CD4-positive, alpha-beta T cell treated with Interleukin-6 at 100 ng/mL for 8 hours (primary cell): ENCODE measurements around the gene TNS2.
A peak's percentile ranks its signal among the peaks of the same experiment; 100 is the strongest.
"Not testable (repeated sequence)": the region's sequence is repeated elsewhere in the genome, so short reads cannot be mapped to it uniquely, and the experiment has no call there.

Experiments
- DNase-seq: peaks from one replicate; pipeline ENCODE4 v3.0.0-alpha.2; 2020; ENCODE audit warnings: mixed read lengths, low spot score

The TNS2 gene, protein sequence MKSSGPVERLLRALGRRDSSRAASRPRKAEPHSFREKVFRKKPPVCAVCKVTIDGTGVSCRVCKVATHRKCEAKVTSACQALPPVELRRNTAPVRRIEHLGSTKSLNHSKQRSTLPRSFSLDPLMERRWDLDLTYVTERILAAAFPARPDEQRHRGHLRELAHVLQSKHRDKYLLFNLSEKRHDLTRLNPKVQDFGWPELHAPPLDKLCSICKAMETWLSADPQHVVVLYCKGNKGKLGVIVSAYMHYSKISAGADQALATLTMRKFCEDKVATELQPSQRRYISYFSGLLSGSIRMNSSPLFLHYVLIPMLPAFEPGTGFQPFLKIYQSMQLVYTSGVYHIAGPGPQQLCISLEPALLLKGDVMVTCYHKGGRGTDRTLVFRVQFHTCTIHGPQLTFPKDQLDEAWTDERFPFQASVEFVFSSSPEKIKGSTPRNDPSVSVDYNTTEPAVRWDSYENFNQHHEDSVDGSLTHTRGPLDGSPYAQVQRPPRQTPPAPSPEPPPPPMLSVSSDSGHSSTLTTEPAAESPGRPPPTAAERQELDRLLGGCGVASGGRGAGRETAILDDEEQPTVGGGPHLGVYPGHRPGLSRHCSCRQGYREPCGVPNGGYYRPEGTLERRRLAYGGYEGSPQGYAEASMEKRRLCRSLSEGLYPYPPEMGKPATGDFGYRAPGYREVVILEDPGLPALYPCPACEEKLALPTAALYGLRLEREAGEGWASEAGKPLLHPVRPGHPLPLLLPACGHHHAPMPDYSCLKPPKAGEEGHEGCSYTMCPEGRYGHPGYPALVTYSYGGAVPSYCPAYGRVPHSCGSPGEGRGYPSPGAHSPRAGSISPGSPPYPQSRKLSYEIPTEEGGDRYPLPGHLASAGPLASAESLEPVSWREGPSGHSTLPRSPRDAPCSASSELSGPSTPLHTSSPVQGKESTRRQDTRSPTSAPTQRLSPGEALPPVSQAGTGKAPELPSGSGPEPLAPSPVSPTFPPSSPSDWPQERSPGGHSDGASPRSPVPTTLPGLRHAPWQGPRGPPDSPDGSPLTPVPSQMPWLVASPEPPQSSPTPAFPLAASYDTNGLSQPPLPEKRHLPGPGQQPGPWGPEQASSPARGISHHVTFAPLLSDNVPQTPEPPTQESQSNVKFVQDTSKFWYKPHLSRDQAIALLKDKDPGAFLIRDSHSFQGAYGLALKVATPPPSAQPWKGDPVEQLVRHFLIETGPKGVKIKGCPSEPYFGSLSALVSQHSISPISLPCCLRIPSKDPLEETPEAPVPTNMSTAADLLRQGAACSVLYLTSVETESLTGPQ (N-terminal part only)

DNA sequence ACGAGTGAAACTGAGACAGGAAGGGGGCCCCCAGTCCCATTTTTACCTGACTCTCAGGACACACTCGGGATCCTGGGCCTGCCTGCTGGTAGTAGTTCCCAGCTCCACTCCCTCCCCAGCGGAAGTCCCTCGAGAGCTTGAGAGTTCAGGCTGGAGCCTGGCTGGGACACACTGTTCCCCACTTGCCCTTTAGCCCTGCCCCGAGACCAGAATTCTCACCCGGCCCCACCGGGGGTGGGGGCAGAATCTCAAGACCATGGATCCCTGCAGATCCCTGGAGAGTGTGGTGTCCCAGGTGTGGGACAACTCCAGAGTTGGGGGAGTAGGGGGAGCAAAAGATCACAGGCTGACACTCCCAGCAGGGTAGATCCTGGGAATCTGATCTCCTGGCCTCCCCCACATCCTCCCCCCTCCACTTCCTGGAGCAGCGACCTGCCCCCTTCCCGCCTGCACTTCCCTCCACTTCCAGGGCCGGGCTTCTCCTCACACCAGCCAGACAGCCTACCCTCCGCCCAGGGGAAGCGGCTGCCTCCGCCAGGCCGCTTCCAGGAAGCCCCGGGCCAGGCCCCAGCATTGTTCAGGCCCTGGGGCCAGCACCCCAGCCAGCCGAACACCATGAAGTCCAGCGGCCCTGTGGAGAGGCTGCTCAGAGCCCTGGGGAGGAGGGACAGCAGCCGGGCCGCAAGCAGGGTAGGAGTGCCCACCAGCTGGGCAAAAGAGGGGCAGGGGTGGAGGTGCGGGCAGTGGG, at the start of gene TNS2:
Gene TNS2, plus strand, starts transcription at position 495 of the 748 bp plus-strand sequence. Its CDS starts 121 bp downstream, at position 616.
- no peak for DNase-seq

DNA sequence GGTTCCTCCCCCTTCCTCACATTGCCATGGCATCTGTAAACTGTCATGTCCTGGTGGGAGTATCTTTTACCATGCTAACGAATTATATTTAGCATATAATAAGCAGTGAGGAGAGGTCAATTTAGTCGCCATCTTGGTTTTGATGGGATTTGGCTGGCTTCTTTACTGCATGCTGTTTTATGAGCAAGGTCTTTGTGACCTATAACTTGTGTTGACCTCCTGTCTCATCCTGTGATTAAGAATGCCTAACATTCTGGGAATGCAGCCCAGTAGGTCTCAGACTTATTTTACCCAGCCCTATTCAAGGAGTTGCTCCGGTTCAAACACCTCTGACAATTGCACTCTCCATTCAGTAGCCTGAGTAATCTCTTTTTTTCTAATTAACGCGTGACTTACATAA, 45.7 kb upstream of the TNS2 start:
- no peak for DNase-seq

DNA sequence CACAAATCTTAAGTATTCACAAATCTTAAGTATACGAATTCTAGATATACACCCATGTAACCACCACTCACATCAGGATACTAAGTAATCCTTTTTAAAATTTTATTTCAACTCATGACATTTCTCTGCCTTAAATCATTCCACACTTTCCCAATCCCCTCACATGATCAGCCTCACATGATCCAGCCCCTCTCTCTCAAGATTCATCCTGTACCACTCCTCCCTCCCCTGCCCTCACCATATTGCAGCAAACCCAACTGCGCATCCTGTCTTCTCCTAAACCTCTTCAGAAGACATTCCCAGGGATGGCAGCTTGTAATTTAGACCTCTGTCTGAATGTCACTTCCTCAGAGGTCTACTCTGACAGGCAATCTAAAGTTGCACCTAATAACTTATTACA, 45.3 kb upstream of the TNS2 start:
- no peak for DNase-seq

DNA sequence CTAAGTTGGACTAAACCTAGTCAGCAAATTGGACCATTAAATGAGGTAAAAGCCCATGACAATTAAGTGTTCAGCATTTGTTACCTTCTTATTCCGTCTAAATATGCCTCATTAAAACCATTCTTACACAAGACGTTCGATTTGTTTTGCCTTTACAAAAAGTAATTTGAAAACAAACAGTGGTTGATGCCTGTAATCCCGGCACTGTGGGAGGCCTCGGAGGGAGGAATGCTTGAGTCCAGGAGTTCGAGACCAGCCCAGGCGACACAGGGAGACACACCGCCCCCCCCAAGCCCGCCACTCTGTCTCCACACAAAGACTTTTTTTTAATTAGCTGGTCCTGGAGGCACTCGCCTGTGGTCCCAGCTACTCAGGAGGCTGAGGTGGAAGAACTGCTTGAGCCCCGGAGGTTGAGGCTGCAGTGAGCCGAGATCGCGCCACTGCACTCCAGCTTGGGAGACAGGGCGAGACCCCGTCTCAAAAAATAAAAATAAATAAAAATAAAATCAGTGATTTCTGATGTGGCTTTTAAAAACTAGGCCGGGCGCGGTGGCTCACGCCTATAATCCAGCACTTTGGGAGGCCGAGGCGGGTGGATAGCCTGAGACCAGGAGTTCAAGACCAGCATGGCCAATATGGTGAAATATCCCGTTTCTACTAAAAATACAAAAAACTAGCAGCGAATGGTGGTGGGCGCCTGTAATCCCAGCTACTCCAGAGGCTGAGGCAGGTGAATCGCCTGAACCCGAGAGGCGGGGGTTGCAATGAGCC, 44.5 kb upstream of the TNS2 start:
- no peak for DNase-seq

DNA sequence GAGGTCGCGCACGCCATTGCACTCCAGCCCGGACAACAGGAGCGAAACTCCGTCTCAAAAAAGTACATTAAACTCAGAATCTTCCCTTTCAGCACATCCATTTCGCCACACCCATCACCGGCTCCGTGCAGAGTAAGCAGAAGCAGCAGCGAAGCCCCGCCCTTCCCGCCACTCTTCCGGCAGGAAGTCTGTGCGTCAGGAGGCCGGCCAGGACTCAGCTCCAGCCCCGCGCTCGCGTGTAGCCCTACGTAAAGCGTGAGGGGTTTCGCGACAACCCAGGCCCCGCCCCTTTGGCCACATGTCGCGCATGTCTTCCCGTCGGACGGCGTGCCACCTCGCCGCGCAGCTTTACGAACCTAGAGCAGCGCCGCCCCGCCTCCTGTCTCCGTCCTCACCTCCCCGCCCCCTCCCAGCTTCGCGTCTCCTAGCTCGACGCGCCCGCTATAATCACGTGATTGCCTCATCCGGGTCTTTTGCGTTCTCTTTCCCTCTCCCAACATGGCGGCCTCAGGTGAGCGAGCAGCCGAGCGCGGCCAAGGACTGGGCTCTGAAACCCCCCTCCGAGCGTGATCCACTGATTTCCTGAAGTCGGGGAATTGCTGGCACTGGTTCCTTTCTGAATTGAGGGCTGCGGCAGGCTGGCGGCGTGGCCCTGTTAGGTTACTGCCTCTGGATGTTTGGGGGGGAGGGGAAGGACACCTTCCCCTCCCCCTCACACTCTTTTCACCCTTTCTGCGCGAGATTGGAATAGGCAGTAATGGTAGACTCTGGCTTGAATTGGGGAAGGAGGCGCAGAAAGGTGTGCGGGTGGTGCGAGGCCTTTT, 43.7 kb upstream of the TNS2 start, which contains the start of gene EIF4B:
Gene EIF4B, plus strand, starts transcription at position 471 of the 824 bp plus-strand sequence. Its CDS starts 28 bp downstream, at position 499.
- peak; percentile 100 for DNase-seq

DNA sequence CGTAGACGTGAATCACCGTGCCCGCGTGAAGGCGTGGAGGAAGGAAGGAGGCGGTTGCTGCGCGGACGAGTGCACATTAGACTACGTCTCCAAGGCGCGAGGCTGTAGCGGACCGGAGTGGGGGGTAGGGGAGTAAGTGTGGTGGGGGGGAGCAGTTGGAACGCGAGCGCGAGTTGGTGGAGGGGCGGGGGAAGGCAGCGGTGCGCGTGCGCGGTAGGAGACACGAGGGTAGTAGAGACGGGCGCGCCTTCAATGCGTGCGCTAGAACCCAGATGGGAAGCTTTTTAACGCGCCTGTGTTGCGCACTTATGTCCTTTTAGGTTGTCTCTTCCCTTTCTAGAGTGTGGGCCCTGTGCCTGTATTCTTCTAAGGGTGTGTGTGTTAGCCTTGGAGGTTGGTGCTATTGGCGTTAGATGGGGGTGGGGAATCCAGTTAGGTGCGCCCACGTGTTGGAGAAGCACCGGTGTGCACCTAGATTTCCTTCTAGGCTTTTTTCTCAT, 43.0 kb upstream of the TNS2 start:
- DNase-seq, result peak; percentile 70

DNA sequence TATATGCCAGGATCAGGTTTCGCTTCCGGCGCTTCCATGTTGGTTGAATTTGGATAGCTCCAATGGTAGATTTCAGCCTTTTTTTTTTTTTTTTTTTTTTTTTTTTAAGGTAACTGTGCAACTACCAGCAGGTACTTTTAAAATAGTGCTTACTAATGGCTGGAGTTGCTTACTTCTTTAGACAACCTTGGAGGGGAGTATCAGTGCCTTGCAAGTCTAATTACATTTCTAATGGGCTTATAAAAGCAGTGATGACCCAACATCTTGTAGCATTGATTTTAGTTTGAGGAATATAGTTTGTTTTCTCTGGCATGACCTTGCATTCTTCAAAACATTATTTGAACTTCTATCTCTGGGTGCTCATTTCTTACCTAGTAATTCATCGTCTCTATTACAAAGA, 42.5 kb upstream of the TNS2 start:
- DNase-seq, result no peak

DNA sequence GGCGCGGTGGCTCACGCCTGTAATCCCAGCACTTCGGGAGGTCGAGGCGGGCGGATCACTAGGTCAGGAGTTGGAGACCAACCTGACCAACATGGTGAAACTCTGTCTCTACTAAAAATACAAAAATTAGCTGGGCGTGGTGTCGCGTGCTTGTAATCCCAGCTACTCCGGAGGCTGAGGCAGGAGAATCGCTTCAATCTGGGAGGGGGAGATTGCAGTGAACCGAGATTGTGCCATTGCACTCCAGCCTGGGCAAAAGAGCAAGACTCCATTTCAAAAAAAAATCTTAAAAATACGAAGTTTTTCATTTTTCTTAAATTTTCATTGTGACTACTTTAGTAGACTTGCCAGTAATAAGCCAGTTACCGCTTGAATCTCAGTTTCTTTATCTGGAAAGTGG, 41.1 kb upstream of the TNS2 start:
- not testable (repeated sequence) for DNase-seq

DNA sequence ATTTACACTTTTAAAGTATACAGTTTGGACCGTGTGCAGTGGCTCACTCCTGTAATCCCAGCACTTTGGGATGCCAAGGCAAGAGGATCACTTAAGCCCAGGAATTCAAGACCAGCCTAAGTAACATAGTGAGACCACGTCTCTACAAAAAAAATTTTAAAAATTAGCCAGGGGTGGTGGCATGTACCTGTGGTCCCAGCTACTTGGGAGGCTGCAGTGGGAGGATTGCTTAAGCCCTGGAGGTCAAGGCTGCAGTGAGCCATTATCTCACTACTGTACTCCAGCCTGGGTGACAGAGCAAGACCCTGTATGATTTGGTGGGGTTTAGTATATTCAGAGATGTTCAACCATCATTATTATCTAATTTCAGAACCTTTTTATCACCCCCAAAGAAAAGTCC, 38.9 kb upstream of the TNS2 start:
- no peak for DNase-seq

DNA sequence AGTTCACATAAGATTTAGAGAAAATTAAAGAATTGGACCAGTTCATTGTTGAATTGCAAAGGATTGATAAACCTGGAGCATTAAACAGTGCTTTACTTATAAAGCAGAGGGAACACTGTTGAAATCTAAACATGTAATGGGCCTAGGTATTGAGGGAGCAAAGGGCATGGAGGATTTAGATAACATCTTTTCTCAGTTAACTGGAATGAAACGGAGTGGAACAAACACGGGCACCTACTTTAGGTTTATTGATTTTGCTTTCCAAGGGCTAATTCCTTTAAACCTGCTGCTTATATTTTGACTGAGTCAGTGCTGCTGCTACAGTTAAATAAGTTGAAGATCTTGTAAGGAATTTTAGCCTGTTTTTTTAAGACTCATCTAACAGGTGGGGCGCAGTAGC, 38.0 kb upstream of the TNS2 start:
- DNase-seq, result no peak

DNA sequence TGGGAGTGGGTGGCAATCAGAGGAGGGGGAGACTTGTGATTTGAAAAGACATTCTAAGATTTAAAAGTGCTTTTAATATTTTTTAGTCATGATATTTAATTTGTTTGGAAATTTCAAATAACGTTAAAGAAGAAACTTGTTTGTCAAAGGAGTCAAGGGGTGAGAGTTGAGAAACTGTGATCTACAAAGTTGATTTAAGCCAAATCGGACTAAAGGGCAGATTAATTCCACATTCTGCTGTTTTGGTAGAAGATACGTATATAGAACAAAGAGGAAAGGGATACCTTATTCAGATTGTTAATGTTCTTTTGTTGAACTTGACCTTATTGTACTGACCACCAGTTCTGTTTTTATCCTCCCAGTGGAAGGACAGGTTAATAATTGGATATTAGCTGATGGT, 36.9 kb upstream of the TNS2 start:
- no peak for DNase-seq

DNA sequence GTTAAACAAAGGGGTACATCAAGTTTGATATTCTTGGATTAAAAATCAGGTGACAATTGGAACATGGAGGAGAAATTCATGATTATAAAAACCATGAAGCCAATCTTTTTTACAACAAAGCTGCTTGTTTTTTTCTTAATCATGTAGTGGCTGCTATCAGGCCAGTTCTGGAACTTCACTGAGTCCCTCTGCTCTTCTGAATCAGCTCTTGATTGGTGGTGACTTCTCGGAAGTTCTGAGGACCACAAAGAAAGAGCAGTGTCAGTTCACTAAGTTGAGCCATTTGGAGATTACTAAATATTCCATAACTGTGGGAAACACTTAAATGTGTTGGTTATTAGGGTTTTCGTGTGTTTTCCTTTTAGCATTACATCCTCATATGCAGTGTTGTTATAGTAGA, 35.2 kb upstream of the TNS2 start:
- DNase-seq, result no peak

DNA sequence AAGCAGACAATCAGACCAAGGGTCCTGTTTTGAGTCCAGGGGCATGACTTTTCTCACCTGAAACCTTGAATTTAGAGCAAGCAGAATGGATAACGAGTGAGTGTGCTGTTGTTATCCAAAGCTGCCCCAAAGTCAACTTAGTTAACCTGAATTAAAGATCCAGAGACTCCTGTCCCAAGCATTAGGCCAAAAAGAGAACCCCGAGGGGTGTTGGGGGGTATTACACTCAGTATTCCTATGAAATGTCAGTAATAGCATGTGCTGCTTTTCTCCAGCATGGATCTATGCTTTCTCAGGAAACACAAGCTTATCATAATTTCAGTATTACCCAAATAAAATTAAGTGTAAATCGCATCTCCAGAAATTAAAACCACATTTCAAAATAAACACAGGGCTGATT, 24.6 kb upstream of the TNS2 start:
- no peak for DNase-seq

DNA sequence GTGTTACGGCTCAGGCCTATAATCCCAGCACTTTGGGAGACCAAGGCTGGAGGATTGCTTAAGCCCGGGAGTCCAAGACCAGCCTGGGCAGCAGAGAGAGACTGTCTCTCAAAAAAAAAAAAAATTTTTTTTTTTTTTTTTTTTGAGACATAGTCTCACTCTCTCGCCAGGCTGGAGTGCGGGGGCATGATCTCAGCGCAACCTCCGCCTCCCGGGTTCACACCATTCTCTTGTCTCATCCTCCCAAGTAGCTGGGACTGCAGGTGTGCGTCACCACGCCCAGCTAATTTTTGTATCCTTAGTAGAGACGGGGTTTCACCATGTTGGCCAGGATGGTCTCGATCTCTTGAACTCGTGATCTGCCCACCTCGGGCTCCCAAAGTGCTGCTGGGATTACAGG, 22.9 kb upstream of the TNS2 start:
- DNase-seq, result not testable (repeated sequence)

DNA sequence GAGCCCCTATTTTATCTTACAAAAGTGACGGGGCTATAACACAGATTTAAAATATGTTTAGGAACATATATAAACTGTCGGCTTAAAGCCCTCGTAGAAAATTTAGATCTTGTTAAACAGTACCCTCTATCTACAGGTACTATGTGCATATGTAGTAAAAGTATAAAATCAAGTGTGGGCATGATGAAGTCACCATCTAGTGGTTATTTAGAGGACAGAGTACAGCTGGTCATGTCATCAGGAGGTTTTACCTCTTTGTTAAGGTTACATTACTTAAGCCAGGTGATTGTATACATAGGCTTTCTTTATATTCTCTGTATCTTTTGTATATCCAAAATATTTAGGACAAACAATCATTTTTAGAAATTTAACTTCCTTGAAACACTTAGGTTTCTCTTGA, 18.2 kb upstream of the TNS2 start:
- no peak for DNase-seq

DNA sequence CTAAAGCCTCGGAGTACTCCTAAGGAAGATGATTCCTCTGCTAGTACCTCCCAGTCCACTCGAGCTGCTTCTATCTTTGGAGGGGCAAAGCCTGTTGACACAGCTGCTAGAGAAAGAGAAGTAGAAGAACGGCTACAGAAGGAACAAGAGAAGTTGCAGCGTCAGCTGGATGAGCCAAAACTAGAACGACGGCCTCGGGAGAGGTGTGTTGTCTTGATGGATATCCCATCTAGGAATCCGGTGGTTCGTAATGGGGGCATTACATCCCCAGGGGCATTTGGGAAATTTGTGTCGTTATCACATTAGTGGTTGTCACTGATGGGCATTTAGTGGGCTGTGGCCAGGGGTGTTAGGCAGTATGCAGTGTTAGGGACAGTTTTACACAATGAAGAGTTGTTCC, 16.0 kb upstream of the TNS2 start:
- DNase-seq, result not testable (repeated sequence)

DNA sequence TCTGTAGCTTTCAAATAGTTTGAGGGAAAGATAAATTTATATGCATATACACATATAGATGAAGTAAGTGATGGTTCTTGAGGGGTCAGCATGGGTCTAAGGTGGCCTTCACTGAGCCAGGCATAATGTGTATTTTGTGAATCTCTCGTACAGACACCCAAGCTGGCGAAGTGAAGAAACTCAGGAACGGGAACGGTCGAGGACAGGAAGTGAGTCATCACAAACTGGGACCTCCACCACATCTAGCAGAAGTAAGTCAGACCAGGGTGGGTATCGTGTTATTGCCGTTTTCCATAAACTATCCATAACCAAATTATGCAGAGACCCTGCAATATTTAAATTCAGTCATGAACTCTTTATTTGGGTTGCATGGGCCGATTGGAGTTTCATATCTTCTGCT, 15.4 kb upstream of the TNS2 start:
- no peak for DNase-seq

DNA sequence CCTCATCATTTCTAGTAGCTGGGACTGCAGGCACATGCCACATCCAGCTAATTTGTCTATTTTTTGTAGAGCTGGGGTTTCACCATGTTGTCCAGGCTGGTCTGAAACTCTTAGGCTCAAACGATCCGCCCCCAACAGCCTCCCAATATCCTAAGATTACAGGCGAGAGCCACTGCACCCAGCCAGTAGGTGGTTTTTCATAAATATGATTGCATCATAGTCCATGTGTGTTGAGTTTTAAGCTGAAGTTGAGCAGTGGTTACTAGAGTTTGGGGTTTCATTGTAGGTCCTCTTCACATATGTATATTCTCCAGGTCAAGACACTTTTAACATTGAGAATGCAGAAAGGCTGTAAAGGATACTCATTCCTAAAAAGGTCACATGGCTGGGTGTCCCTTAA, 13.1 kb upstream of the TNS2 start:
- DNase-seq, result no peak

DNA sequence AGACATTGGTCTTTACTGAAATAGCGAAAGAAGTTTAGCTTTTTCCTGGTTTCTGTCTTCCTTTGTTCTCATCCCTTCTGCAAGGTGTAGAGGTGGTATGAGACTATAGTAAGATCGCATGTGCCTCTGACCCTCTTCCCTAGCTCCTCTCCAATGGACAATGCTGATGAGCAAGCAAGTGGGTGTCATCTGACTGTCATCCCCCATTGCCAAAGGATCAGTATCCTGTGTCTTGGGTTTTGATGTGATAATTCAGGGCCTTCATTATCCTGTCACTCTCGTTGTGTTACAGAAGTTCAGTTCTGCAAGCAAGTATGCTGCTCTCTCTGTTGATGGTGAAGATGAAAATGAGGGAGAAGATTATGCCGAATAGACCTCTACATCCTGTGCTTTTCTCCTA, 10.0 kb upstream of the TNS2 start:
- no peak for DNase-seq
